WTC11 (cell line): ENCODE measurements around the gene EPDR1.

ENCODE experiments used
- ELF4 ChIP-seq: sonication (generic); formaldehyde crosslinking; IDR thresholded peaks from 2 replicates; pipeline ENCODE4 v1.8.1; 2022; ENCODE audit warnings: low read depth, mild to moderate bottlenecking, moderate library complexity, missing genetic modification reagents
- JUN ChIP-seq: sonication (generic); formaldehyde crosslinking; IDR thresholded peaks from 2 replicates; pipeline ENCODE4 v1.8.0; 2023; ENCODE audit warnings: mild to moderate bottlenecking, missing genetic modification reagents
- KAT7 ChIP-seq: sonication (generic); formaldehyde crosslinking; IDR thresholded peaks from 2 replicates; pipeline ENCODE4 v1.8.1; 2023; ENCODE audit warnings: missing genetic modification reagents, mild to moderate bottlenecking, borderline replicate concordance
- SMAD3 ChIP-seq: sonication (generic); formaldehyde crosslinking; IDR thresholded peaks from 2 replicates; pipeline ENCODE4 v1.8.0; 2022; ENCODE audit warnings: missing genetic modification reagents, mild to moderate bottlenecking, borderline replicate concordance
- SMAD4 ChIP-seq: sonication (generic); formaldehyde crosslinking; IDR thresholded peaks from 2 replicates; pipeline ENCODE4 v1.8.0; 2022; ENCODE audit warnings: mild to moderate bottlenecking, missing genetic modification reagents
- TP53 ChIP-seq: sonication (generic); formaldehyde crosslinking; IDR thresholded peaks from 2 replicates; pipeline ENCODE4 v1.8.1; 2023; ENCODE audit warnings: mild to moderate bottlenecking, missing genetic modification reagents
- ZBTB21 ChIP-seq: sonication (generic); formaldehyde crosslinking; IDR thresholded peaks from 2 replicates; pipeline ENCODE4 v1.8.1; 2023; ENCODE audit warnings: mild to moderate bottlenecking, missing genetic modification reagents, borderline replicate concordance
- TF ChIP-seq, protein P1 (sequence below): fragments of 200-600 bp; IDR thresholded peaks from 2 replicates; pipeline ENCODE4 v1.8.0; 2022; ENCODE audit warnings: antibody characterized with exemption

GRCh38 chr7:37993060-37993501 is 72.6 kb downstream of the EPDR1 start:
- TF ChIP-seq, protein P1, sequence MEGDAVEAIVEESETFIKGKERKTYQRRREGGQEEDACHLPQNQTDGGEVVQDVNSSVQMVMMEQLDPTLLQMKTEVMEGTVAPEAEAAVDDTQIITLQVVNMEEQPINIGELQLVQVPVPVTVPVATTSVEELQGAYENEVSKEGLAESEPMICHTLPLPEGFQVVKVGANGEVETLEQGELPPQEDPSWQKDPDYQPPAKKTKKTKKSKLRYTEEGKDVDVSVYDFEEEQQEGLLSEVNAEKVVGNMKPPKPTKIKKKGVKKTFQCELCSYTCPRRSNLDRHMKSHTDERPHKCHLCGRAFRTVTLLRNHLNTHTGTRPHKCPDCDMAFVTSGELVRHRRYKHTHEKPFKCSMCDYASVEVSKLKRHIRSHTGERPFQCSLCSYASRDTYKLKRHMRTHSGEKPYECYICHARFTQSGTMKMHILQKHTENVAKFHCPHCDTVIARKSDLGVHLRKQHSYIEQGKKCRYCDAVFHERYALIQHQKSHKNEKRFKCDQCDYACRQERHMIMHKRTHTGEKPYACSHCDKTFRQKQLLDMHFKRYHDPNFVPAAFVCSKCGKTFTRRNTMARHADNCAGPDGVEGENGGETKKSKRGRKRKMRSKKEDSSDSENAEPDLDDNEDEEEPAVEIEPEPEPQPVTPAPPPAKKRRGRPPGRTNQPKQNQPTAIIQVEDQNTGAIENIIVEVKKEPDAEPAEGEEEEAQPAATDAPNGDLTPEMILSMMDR = no peak
- no peak for TF ChIP-seq KAT7 (CRISPR knock-in tag)
- no peak for TF ChIP-seq SMAD3 (CRISPR knock-in tag)
- no peak for TF ChIP-seq ZBTB21 (CRISPR knock-in tag)
- TF ChIP-seq JUN (CRISPR knock-in tag) = no peak
- TF ChIP-seq SMAD4 (CRISPR knock-in tag) = no peak
- TF ChIP-seq ELF4 (CRISPR knock-in tag) = no peak
- no peak for TF ChIP-seq TP53 (CRISPR knock-in tag)
